Mesenchymal stem cell (in vitro differentiated cells and primary cell): ENCODE results near the gene POU6F2.
A peak's percentile ranks its signal among the peaks of the same experiment; 100 is the strongest.

Experiments
- DNase-seq: peaks from one replicate; pipeline ENCODE4 v3.0.0-alpha.2; 2013
- H2AFZ ChIP-seq: one replicate; pipeline ENCODE4 v1.6.1; 2013; ENCODE audit warnings: low read depth, mild to moderate bottlenecking, control low read depth, inconsistent platforms, low read length, moderate library complexity
- H2AK5ac ChIP-seq: 2 replicates; pipeline ENCODE4 v1.6.1; 2013; ENCODE audit warnings: low read length, moderate library complexity, mild to moderate bottlenecking, inconsistent platforms; ENCODE audit not compliant: severe bottlenecking
- H2BK120ac ChIP-seq: one replicate; pipeline ENCODE4 v1.6.1; 2013; ENCODE audit warnings: low read depth, mild to moderate bottlenecking, inconsistent platforms, low read length, moderate library complexity
- H2BK12ac ChIP-seq, 2 experiments: one replicate each; pipeline ENCODE4 v1.6.1; 2013; ENCODE audit warnings: inconsistent platforms in 2 of 2, low read length in 2 of 2, mild to moderate bottlenecking in 2 of 2, moderate library complexity in 2 of 2, control low read depth in 1 of 2
- H2BK15ac ChIP-seq: one replicate; pipeline ENCODE4 v1.6.1; 2013; ENCODE audit warnings: mild to moderate bottlenecking, low read depth, inconsistent platforms; ENCODE audit not compliant: poor library complexity, severe bottlenecking
- H2BK5ac ChIP-seq: 2 replicates; pipeline ENCODE4 v1.6.1; 2013; ENCODE audit warnings: low read depth, mild to moderate bottlenecking, low read length, control low read depth, inconsistent platforms; ENCODE audit not compliant: poor library complexity, severe bottlenecking
- H3K14ac ChIP-seq, 2 experiments: one replicate each; pipeline ENCODE4 v1.6.1; 2013; ENCODE audit warnings: inconsistent platforms in 2 of 2, low read length in 2 of 2, control low read depth in 1 of 2, mild to moderate bottlenecking in 1 of 2, moderate library complexity in 1 of 2
- H3K18ac ChIP-seq, 2 experiments: one replicate each; pipeline ENCODE4 v1.6.1; 2013; ENCODE audit warnings: inconsistent platforms in 2 of 2, low read length in 2 of 2, control low read depth in 1 of 2, low read depth in 1 of 2, mild to moderate bottlenecking in 1 of 2
- H3K23ac ChIP-seq, 2 experiments: one replicate each; pipeline ENCODE4 v1.6.1; 2013; ENCODE audit warnings: inconsistent platforms in 2 of 2, low read length in 2 of 2, mild to moderate bottlenecking in 2 of 2, moderate library complexity in 2 of 2, control low read depth in 1 of 2
- H3K27ac ChIP-seq: 2 replicates; pipeline ENCODE4 v1.5.1; 2013; ENCODE audit warnings: mild to moderate bottlenecking, moderate library complexity, low read length, control low read depth, inconsistent platforms; ENCODE audit not compliant: poor library complexity, severe bottlenecking
- H3K27me3 ChIP-seq, 2 experiments: 2 replicates each; pipeline versions ENCODE4 v1.6.1 to v1.7.0; 2013; ENCODE audit warnings: low read length in 2 of 2, mild to moderate bottlenecking in 2 of 2, moderate library complexity in 2 of 2, control low read depth in 1 of 2, inconsistent platforms in 1 of 2; ENCODE audit not compliant: control insufficient read depth in 1 of 2, insufficient read depth in 1 of 2
- H3K36me3 ChIP-seq, 2 experiments: 2 replicates each; pipeline versions ENCODE4 v1.6.1 to v1.7.0; 2013; ENCODE audit warnings: low read length in 2 of 2, control low read depth in 1 of 2, inconsistent platforms in 1 of 2, low read depth in 1 of 2, mild to moderate bottlenecking in 1 of 2; ENCODE audit not compliant: insufficient read depth in 2 of 2, control insufficient read depth in 1 of 2
- H3K4ac ChIP-seq, 2 experiments: one replicate each; pipeline ENCODE4 v1.6.1; 2013; ENCODE audit warnings: inconsistent platforms in 2 of 2, low read length in 2 of 2, mild to moderate bottlenecking in 2 of 2, moderate library complexity in 2 of 2, control low read depth in 1 of 2, low read depth in 1 of 2
- H3K4me1 ChIP-seq: 2 replicates; pipeline ENCODE4 v1.6.1; 2013; ENCODE audit warnings: low read depth, low read length, control low read depth; ENCODE audit not compliant: control insufficient read depth, insufficient read depth
- H3K4me2 ChIP-seq: 2 replicates; pipeline ENCODE4 v1.6.1; 2013; ENCODE audit warnings: low read length, mild to moderate bottlenecking, inconsistent platforms; ENCODE audit not compliant: poor library complexity, severe bottlenecking
- H3K4me3 ChIP-seq, 2 experiments: 2 replicates each; pipeline versions ENCODE4 v1.5.1 to v1.7.0; 2013; ENCODE audit warnings: low read length in 2 of 2, mild to moderate bottlenecking in 2 of 2, control low read depth in 1 of 2, low read depth in 1 of 2; ENCODE audit not compliant: insufficient read depth in 1 of 2
- H3K79me1 ChIP-seq: replicated peaks from 2 replicates; pipeline ENCODE4 v1.6.1; 2013; ENCODE audit warnings: mild to moderate bottlenecking, control low read depth, low read length, inconsistent platforms; ENCODE audit not compliant: poor library complexity, severe bottlenecking
- H3K9ac ChIP-seq: 2 replicates; pipeline ENCODE4 v1.7.0; 2013; ENCODE audit warnings: mild to moderate bottlenecking, low read length, moderate library complexity
- H3K9me3 ChIP-seq: 2 replicates; pipeline ENCODE4 v1.7.0; 2013; ENCODE audit warnings: mild to moderate bottlenecking, low read length; ENCODE audit not compliant: control insufficient read depth
- H4K8ac ChIP-seq: one replicate; pipeline ENCODE4 v1.6.1; 2013; ENCODE audit warnings: inconsistent platforms, mild to moderate bottlenecking, low read length, moderate library complexity
- H4K91ac ChIP-seq: one replicate; pipeline ENCODE4 v1.6.1; 2013; ENCODE audit warnings: mild to moderate bottlenecking, low read length, inconsistent platforms
- WGBS: methylation state at CpG from one replicate; pipeline ENCODE4 v1.1.7; 2013; ENCODE audit warnings: mixed read lengths; 5-methylcytosine and 5-hydroxymethylcytosine counted together

POU6F2 gene

DNA sequence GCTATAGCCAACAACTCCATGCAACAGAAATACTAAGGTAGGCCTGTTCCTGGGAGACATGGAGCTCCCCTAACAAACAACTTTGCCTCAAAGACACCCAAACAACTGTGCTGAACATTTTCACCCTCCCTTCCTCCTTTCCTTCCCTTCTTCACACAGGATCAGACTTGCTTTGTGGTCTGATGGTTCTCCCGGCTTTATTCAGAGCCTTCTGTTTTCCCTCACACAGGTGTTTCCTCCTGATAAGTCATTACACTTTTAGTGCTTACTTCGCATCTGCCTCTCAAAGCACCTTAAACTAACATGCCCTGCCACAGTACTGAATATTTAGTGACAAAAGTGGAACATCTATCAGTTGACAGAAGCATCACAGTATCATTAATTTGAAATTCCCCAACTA, 532.2 kb downstream of the POU6F2 start:
- no peak overlapping the region for H4K91ac ChIP-seq
- no peaks in the 10 kb centered on the region for H3K36me3 ChIP-seq
- peaks cover 0 to 4% of the 10 kb centered on the region in 2 experiments for H3K27me3 ChIP-seq
- no peak overlapping the region for H2BK120ac ChIP-seq
- no peaks in the 10 kb centered on the region for H3K9me3 ChIP-seq
- no peak for DNase-seq
- H3K4me2 ChIP-seq = no peak overlapping the region
- H3K79me1 ChIP-seq = no peaks in the 10 kb centered on the region
- no peak overlapping the region for H2BK12ac ChIP-seq
- H2BK15ac ChIP-seq = no peak overlapping the region
- peaks cover 2% of the 10 kb centered on the region for H3K4me1 ChIP-seq
- H4K8ac ChIP-seq = no peak overlapping the region
- WGBS = 85% methylated on average over 1 of the region's 2 CpGs
- H3K14ac ChIP-seq = no peak overlapping the region
- no peak overlapping the region for H3K18ac ChIP-seq
- H3K27ac ChIP-seq = no peak overlapping the region
- no peak overlapping the region for H3K4me3 ChIP-seq
- no peak overlapping the region for H2AK5ac ChIP-seq
- H3K4ac ChIP-seq = no peak overlapping the region
- no peak overlapping the region for H2BK5ac ChIP-seq
- H2AFZ ChIP-seq = no peak overlapping the region
- H3K23ac ChIP-seq = no peak overlapping the region
- no peak overlapping the region for H3K9ac ChIP-seq

DNA sequence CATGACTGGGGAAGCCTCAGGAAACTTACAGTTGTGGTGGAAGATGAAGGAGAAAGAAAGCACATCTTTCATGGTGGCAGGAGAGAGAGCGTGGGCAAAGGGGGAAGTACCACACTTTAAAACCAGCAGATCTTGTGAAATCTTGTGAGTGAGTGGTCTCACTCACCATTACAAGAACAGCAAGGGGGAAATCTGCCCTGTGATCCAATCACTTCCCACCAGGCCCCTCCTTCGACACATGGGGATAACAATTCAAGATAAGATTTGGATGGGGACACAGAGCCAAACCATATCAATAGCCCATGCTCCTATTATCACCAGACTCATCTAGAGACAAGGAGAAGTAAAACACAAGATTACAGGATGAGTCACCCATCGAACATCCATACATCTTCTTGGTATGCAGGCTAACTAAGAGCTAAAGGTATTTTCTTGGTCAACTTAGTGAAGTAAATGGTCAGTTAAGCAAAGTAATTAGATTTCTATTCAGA, 533.2 kb downstream of the POU6F2 start:
- H3K23ac ChIP-seq = no peak overlapping the region
- no peak overlapping the region for H3K4me3 ChIP-seq
- H2BK5ac ChIP-seq = no peak overlapping the region
- H2BK15ac ChIP-seq = no peak overlapping the region
- no peaks in the 10 kb centered on the region for H3K79me1 ChIP-seq
- no peak overlapping the region for H3K18ac ChIP-seq
- no peak overlapping the region for H4K91ac ChIP-seq
- H4K8ac ChIP-seq = no peak overlapping the region
- DNase-seq = peak; percentile 16
- H3K36me3 ChIP-seq = no peaks in the 10 kb centered on the region
- no peak overlapping the region for H2AFZ ChIP-seq
- no peak overlapping the region for H3K9ac ChIP-seq
- H2BK12ac ChIP-seq = no peak overlapping the region
- WGBS = 65% methylated on average over 2 of the region's 3 CpGs
- no peak overlapping the region for H3K4me2 ChIP-seq
- peaks cover 0 to 10% of the 10 kb centered on the region in 2 experiments for H3K27me3 ChIP-seq
- H2AK5ac ChIP-seq = peak overlapping the region; percentile 67
- H3K27ac ChIP-seq = no peak overlapping the region
- H3K9me3 ChIP-seq = no peaks in the 10 kb centered on the region
- no peak overlapping the region for H3K4ac ChIP-seq
- H2BK120ac ChIP-seq = no peak overlapping the region
- H3K14ac ChIP-seq = no peak overlapping the region
- no peaks in the 10 kb centered on the region for H3K4me1 ChIP-seq

DNA sequence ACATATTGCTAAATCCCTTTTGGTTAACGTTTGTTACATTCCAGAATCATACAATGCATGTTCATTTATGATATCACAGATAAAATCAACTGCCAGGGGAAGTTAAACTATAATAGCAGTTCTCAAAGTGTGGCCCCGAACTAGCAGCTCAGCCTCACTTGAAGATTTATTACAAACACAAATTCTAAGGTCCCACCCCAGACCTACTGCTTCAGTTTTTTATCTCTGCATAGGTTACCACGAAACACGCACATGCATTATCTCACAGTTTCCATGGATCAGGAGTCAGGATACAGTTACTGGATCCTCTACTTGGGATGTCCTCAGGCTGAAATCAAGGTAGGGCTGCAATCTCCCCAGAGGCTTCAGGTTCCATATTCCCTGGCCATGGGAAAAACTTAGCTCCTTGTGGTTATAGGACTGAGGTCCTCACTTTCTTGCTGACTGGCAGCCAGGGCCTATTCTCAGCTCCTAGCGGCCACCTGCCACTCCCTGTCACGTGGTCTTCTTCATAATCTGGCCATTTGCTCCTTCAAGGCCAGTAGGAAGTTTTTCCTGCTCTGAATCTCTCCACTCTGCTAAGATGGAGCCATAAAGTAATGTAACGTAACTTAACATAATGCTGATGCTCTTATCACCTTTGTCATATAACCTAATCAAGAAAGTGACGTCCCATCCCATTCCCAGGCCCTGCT, 538.0 kb downstream of the POU6F2 start:
- no peak overlapping the region for H3K4ac ChIP-seq
- no peak overlapping the region for H2AK5ac ChIP-seq
- H3K79me1 ChIP-seq = no peaks in the 10 kb centered on the region
- no peak overlapping the region for H3K27ac ChIP-seq
- no peak overlapping the region for H4K8ac ChIP-seq
- H4K91ac ChIP-seq = no peak overlapping the region
- no peak overlapping the region for H2BK5ac ChIP-seq
- H3K4me2 ChIP-seq = no peak overlapping the region
- no peaks in the 10 kb centered on the region for H3K36me3 ChIP-seq
- no peak overlapping the region for H2BK15ac ChIP-seq
- no peaks in the 10 kb centered on the region for H3K9me3 ChIP-seq
- H2BK120ac ChIP-seq = no peak overlapping the region
- peaks cover 3 to 42% of the 10 kb centered on the region in 2 experiments for H3K27me3 ChIP-seq
- H3K4me3 ChIP-seq = no peak overlapping the region
- no peak overlapping the region for H2BK12ac ChIP-seq
- H3K4me1 ChIP-seq = no peaks in the 10 kb centered on the region
- no peak for DNase-seq
- H3K18ac ChIP-seq = no peak overlapping the region
- H3K14ac ChIP-seq = no peak overlapping the region
- H3K23ac ChIP-seq = no peak overlapping the region
- no peak overlapping the region for H2AFZ ChIP-seq
- H3K9ac ChIP-seq = no peak overlapping the region
- 78% methylated on average over 8 of the region's 8 CpGs for WGBS

DNA sequence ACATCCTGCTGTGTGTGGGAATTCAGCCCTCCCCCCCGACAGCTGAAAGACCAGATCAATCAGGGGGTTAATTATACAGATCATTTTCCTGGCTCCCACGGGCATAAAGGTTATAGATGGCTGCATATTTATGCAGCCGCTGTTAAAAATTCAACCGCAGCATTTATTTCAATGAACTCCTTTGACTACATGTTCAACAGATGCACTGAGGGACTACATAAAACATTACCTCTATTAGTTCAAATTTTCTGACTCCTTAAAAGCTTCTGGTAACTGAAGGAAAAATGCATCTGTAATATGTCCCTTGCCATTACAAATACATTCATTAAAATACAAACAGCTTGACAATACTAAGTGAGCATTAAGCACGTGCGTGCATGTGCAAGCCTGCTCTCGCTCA, 538.8 kb downstream of the POU6F2 start:
- no peak overlapping the region for H2BK5ac ChIP-seq
- H3K18ac ChIP-seq = no peak overlapping the region
- no peaks in the 10 kb centered on the region for H3K79me1 ChIP-seq
- no peaks in the 10 kb centered on the region for H3K4me1 ChIP-seq
- H3K36me3 ChIP-seq = no peaks in the 10 kb centered on the region
- H2AK5ac ChIP-seq = no peak overlapping the region
- no peak for DNase-seq
- H3K4me2 ChIP-seq = no peak overlapping the region
- H4K8ac ChIP-seq = no peak overlapping the region
- H3K27ac ChIP-seq = no peak overlapping the region
- H3K4ac ChIP-seq = no peak overlapping the region
- H3K9ac ChIP-seq = no peak overlapping the region
- 91% methylated on average over 7 of the region's 7 CpGs for WGBS
- no peak overlapping the region for H2BK15ac ChIP-seq
- no peak overlapping the region for H3K14ac ChIP-seq
- no peak overlapping the region for H2BK120ac ChIP-seq
- no peaks in the 10 kb centered on the region for H3K9me3 ChIP-seq
- no peak overlapping the region for H3K4me3 ChIP-seq
- H4K91ac ChIP-seq = no peak overlapping the region
- no peak overlapping the region for H3K23ac ChIP-seq
- peaks cover 3 to 42% of the 10 kb centered on the region in 2 experiments for H3K27me3 ChIP-seq
- no peak overlapping the region for H2AFZ ChIP-seq
- H2BK12ac ChIP-seq = no peak overlapping the region
